NT2/D1 (cell line): ENCODE results near the gene RPTOR.

Experiments used
- SUZ12 ChIP-seq: IDR thresholded peaks from 2 replicates; pipeline ENCODE4 v1.6.1; 2011; ENCODE audit not compliant: insufficient read length, insufficient read depth; ENCODE audit errors: extremely low read depth
- YY1 ChIP-seq: IDR thresholded peaks from 2 replicates; pipeline ENCODE4 v1.6.1; 2011; ENCODE audit not compliant: insufficient read length, insufficient read depth
- ZNF274 ChIP-seq: IDR thresholded peaks from 2 replicates; pipeline ENCODE4 v1.6.1; 2011; ENCODE audit warnings: mild to moderate bottlenecking, low read depth, low read length

GRCh38 chr17:80955078-80955477, 410.4 kb downstream of the RPTOR start:
- no peak for TF ChIP-seq ZNF274
- no peak for TF ChIP-seq YY1
- TF ChIP-seq SUZ12, result no peak
